ENCODE measurements around the gene GAPDH. TPM values are rescaled to one million over a fixed set of nuclear protein-coding genes. Genes with fewer than 3 reads are reported as not detected.
A peak's percentile ranks its signal among the peaks of the same experiment; 100 is the strongest.

The GAPDH gene
- total RNA-seq, 1 donor from 2014 or later = 3,067 TPM

DNA sequence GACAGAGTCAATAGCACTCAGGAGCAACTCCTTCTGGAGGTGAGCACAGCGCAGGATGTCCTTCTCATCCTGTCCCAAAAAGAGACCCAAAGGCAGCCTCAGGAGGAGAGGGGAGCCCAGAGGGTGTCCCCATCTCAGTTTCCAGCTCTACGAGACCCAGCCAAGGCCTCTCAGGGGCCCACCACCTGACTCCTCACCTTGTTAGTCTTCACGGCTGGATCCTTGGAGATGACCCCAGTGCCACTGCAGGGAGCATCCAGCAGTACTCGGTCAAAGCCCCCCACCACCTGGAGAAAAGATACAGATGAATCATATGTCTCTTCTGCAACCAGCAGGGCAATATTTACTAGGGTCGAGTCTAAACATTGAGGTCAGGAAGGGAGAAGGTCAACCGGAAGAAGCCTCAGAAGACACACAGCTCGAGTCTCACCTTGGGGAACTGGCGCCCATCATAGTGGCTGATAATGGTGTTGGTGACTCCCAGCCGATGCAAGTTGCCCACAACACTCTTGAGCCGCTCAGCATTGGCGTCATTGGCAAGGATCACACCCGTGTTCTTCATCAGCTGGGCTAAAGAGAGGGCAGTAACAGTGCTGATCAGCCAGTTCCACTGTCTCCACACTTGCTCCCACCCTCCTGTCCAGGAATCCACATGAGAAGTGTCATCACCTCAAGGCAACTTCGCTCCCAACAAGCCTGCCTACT, 26.3 kb downstream of the GAPDH start:
- no peak for DNase-seq (ENCODE audit: low spot score)
- TF ChIP-seq, protein P1, sequence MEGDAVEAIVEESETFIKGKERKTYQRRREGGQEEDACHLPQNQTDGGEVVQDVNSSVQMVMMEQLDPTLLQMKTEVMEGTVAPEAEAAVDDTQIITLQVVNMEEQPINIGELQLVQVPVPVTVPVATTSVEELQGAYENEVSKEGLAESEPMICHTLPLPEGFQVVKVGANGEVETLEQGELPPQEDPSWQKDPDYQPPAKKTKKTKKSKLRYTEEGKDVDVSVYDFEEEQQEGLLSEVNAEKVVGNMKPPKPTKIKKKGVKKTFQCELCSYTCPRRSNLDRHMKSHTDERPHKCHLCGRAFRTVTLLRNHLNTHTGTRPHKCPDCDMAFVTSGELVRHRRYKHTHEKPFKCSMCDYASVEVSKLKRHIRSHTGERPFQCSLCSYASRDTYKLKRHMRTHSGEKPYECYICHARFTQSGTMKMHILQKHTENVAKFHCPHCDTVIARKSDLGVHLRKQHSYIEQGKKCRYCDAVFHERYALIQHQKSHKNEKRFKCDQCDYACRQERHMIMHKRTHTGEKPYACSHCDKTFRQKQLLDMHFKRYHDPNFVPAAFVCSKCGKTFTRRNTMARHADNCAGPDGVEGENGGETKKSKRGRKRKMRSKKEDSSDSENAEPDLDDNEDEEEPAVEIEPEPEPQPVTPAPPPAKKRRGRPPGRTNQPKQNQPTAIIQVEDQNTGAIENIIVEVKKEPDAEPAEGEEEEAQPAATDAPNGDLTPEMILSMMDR (IDR thresholded peaks at IDR 0.05) = no peak
- Mint-ChIP-seq H3K36me3 (ENCODE audit: low read depth) (peaks cover 34% of the 10 kb centered on the region), H3K9me3 (ENCODE audit: low read depth) (no peaks in the 10 kb centered on the region), H3K4me1 (ENCODE audit: low read depth) (peaks cover 4% of the 10 kb centered on the region), H3K27me3 (ENCODE audit: low read depth) (no peaks in the 10 kb centered on the region), H3K4me3 (ENCODE audit: unreplicated experiment) (no peak overlapping the region), H3K27ac (ENCODE audit: unreplicated experiment) (no peak overlapping the region)

DNA sequence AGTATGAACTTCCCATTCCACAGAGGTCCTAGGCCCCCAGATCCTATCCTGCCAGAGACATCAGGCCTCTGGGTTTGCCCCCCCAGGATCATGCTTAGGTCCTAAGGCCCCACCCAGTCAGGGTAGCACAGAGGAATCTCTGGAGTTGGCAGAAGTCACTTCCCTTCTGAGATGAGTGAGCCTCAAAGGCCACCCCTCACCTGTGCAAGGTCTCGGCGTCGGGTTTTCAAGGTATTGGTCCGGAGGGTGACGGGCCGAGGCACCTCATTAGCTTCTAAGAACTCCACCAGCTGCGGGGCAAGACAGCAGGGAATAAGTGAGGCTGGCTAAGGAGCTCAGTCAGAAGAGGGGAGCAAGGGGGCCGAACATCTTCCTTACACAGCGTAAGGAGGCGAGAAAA, 28.6 kb downstream of the GAPDH start:
- no peak overlapping the region for H3K27ac Mint-ChIP-seq (ENCODE audit: unreplicated experiment)
- H3K4me1 Mint-ChIP-seq (ENCODE audit: low read depth) = peaks cover 12% of the 10 kb centered on the region
- H3K27me3 Mint-ChIP-seq (ENCODE audit: low read depth) = no peaks in the 10 kb centered on the region
- TF ChIP-seq, protein P1 (IDR thresholded peaks at IDR 0.05) = no peak
- no peak for DNase-seq (ENCODE audit: low spot score)
- no peak overlapping the region for H3K4me3 Mint-ChIP-seq (ENCODE audit: unreplicated experiment)
- peaks cover 40% of the 10 kb centered on the region for H3K36me3 Mint-ChIP-seq (ENCODE audit: low read depth)
- no peaks in the 10 kb centered on the region for H3K9me3 Mint-ChIP-seq (ENCODE audit: low read depth)

DNA sequence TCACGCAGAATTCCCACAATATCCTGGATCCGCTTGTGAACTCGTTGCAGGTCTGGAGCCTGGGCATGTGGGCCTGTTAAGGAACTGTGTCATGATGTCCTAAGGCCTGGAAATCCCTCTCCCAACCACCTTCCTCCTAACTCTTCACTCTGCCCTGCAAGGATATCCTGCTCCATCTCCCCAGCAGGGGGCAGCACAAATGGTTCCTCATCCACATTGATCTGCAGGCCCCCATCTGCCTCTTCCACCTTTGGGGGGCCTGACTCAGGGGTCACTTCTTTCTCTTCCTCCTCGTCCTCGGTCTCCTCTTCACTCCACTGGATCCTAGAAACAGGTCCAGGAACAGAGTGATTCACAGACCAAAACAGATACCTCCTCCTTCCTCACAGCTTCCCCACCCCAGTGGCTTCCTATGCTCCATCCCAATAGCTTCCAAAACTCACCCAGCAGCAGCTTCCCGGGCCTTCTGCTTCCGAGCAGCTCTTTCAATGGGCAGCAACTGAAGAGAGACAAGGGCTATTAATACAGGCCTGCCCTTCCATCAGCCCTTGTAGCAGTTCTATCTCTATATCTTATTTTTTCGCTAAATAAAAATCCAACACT, 29.2 kb downstream of the GAPDH start:
- Mint-ChIP-seq H3K27ac (ENCODE audit: unreplicated experiment) (no peak overlapping the region), H3K4me1 (ENCODE audit: low read depth) (peaks cover 18% of the 10 kb centered on the region), H3K4me3 (ENCODE audit: unreplicated experiment) (no peak overlapping the region), H3K9me3 (ENCODE audit: low read depth) (no peaks in the 10 kb centered on the region), H3K27me3 (ENCODE audit: low read depth) (no peaks in the 10 kb centered on the region), H3K36me3 (ENCODE audit: low read depth) (peaks cover 40% of the 10 kb centered on the region)
- DNase-seq (ENCODE audit: low spot score) = no peak
- TF ChIP-seq, protein P1 (IDR thresholded peaks at IDR 0.05) = peak; percentile 87

DNA sequence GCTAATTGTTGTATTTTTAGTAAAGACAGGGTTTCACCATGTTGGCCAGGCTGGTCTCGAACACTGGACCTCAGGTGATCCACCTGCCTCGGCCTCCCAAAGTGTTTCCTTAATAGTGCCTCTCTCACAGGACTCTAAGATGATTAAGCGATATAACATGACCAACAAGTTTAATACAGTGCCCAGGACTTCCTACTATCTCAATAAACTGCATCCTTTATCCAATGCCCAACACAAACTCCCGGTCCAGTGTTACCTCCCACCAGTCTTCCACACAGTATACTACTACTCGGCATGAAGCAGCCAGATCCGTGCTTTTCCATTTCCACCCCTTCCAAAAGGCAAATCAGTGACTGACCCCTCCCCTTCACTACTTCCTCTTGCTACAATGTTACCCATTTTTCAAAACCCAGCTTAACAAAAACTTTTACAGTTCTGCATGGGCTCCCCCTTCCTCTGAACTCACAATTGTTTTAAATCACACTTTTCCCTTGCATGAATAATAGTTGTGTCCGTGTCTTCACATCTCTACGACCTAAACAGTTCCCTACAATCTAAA, 32.9 kb downstream of the GAPDH start:
- H3K36me3 Mint-ChIP-seq (ENCODE audit: low read depth) = peaks cover 30% of the 10 kb centered on the region
- H3K27ac Mint-ChIP-seq (ENCODE audit: unreplicated experiment) = peak overlapping the region; percentile 98
- DNase-seq (ENCODE audit: low spot score) = no peak
- H3K27me3 Mint-ChIP-seq (ENCODE audit: low read depth) = no peaks in the 10 kb centered on the region
- peaks cover 29% of the 10 kb centered on the region for H3K4me1 Mint-ChIP-seq (ENCODE audit: low read depth)
- H3K4me3 Mint-ChIP-seq (ENCODE audit: unreplicated experiment) = peak overlapping the region; percentile 98
- TF ChIP-seq, protein P1 (IDR thresholded peaks at IDR 0.05) = no peak
- no peaks in the 10 kb centered on the region for H3K9me3 Mint-ChIP-seq (ENCODE audit: low read depth)

DNA sequence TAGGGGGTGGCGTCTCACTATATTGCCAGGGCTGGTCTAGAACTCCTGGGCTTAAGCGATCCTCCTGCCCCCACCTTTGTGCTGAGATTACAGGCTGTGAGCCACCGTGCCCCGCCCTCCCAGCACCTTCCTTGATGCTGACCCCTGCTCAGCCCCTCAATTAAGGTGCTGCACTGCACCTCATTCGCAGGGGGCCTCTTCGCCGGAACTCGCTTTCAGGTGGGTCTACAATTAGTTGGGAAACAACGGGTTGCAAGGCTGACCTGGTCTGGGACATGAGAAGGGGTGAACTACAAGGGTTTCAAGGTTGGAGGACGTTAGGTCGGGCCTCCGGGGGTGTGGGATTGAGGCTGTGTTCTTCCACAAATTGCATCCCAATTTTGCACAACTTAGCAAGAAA, 35.0 kb downstream of the GAPDH start:
- Mint-ChIP-seq H3K4me1 (ENCODE audit: low read depth) (peaks cover 29% of the 10 kb centered on the region), H3K27ac (ENCODE audit: unreplicated experiment) (peak overlapping the region; percentile 51), H3K27me3 (ENCODE audit: low read depth) (no peaks in the 10 kb centered on the region), H3K36me3 (ENCODE audit: low read depth) (peaks cover 30% of the 10 kb centered on the region), H3K4me3 (ENCODE audit: unreplicated experiment) (peak overlapping the region; percentile 98), H3K9me3 (ENCODE audit: low read depth) (no peaks in the 10 kb centered on the region)
- no peak for DNase-seq (ENCODE audit: low spot score)
- TF ChIP-seq, protein P1 (IDR thresholded peaks at IDR 0.05) = no peak

Data from chondrocyte (in vitro differentiated cells).